ENCODE results near the gene MPZL3.
"Not testable (repeated sequence)": the region's sequence is repeated elsewhere in the genome, so short reads cannot be mapped to it uniquely, and the experiment has no call there.

The MPZL3 gene

GRCh38 chr11:118184784-118185579, 67.2 kb downstream of the MPZL3 start:
- DNase-seq (ENCODE audit: low spot score), result no peak

DNA sequence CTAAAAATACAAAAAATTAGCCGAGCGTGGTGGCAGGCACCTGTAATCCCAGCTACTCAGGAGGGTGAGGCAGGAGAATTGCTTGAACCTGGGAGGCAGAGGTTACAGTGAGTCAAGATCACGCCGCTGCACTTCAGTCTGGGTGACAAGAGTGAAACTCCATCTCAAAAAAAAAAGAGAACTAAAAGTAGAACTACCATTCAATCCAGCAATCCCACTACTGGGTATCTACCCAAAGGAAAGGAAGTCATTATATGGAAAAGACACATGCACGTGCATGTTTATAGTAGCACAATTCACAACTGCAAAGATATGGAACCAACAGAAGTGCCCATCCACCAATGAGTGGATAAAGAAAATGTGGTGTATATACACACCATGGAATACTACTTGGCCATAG, 68.5 kb downstream of the MPZL3 start:
- not testable (repeated sequence) for DNase-seq (ENCODE audit: low spot score)

- DNase-seq (ENCODE audit: low spot score), result no peak
These were observed 71.9 kb downstream of the MPZL3 start for GRCh38 chr11:118180300-118180703.

GRCh38 chr11:118176778-118177134, 75.4 kb downstream of the MPZL3 start:
- DNase-seq (ENCODE audit: low spot score), result no peak
